K562 (cell line): ENCODE measurements around the gene N4BP2L1. TPM values are rescaled to one million over a fixed set of nuclear protein-coding genes. Genes with fewer than 3 reads are reported as not detected.

Source experiments
- CHCHD3 ChIP-seq: fragments of 250-450 bp; sonication (Bioruptor Pico); IDR thresholded peaks from 2 replicates; pipeline ENCODE4 v2.1.2; 2022; ENCODE audit warnings: mild to moderate bottlenecking
- CTBP1 ChIP-seq: fragments of 450-650 bp; IDR thresholded peaks from 2 replicates; pipeline ENCODE4 v1.6.1; 2016; ENCODE audit warnings: borderline replicate concordance
- DMBX1 ChIP-seq: fragments of 250-450 bp; sonication (Bioruptor Pico); IDR thresholded peaks from 2 replicates; pipeline ENCODE4 v1.8.0; 2022; ENCODE audit warnings: inconsistent platforms, mild to moderate bottlenecking, moderate library complexity, borderline replicate concordance
- GABPB1 ChIP-seq: sonication (generic); formaldehyde crosslinking; IDR thresholded peaks from 2 replicates; pipeline ENCODE4 v1.8.0; 2022; ENCODE audit warnings: mild to moderate bottlenecking, missing genetic modification reagents
- NFIC ChIP-seq: fragments of 450-650 bp; IDR thresholded peaks from 2 replicates; pipeline ENCODE4 v1.6.1; 2017; ENCODE audit warnings: mild to moderate bottlenecking, inconsistent platforms
- SMAD2 ChIP-seq: fragments of 150-350 bp; IDR thresholded peaks from 2 replicates; pipeline ENCODE4 v1.6.1; 2014; ENCODE audit warnings: low read depth, mild to moderate bottlenecking, low read length
- TBP ChIP-seq: optimal IDR thresholded peaks from 2 replicates; pipeline ENCODE3; 2011; ENCODE audit warnings: low read depth, low read length, improper control_type of control experiment
- YY1 ChIP-seq, 3 experiments: IDR thresholded peaks; 2 replicates each; pipeline ENCODE4 v1.6.1; 2011; ENCODE audit warnings: low read length in 2 of 3, mild to moderate bottlenecking in 2 of 3, moderate library complexity in 2 of 3, borderline replicate concordance in 1 of 3, control low read depth in 1 of 3, low read depth in 1 of 3; ENCODE audit not compliant: insufficient read depth in 3 of 3, insufficient replicate concordance in 2 of 3, control insufficient read depth in 1 of 3, insufficient read length in 1 of 3; ENCODE audit errors: extremely low read depth in 1 of 3
- ZBTB8A ChIP-seq: fragments of 450-650 bp; IDR thresholded peaks from 2 replicates; pipeline ENCODE4 v1.6.1; 2018; ENCODE audit warnings: mild to moderate bottlenecking, moderate library complexity; ENCODE audit not compliant: partially characterized antibody
- ZFX ChIP-seq: sonication (generic); formaldehyde crosslinking; IDR thresholded peaks from 2 replicates; pipeline ENCODE4 v1.8.0; 2022; ENCODE audit warnings: mild to moderate bottlenecking, missing genetic modification reagents, moderate library complexity
- ZNF830 ChIP-seq: fragments of 250-450 bp; sonication (Bioruptor Pico); IDR thresholded peaks from 2 replicates; pipeline ENCODE4 v1.5.0; 2021; ENCODE audit warnings: mild to moderate bottlenecking
- polyA plus RNA-seq, 8 experiments: library from polyadenylated mRNA; depleted of rRNA in 4 of 8; stranded (reverse) in 5 of 8; unstranded in 3 of 8; fragments of >200 nt; fragmentation: Nextera tagmentation in 2 of 8; fragmentation: Illumina TruSeq in 1 of 8; extraction: Ambion mirVana in 2 of 8; extraction: Trizol in 1 of 8; gene quantifications; 2 replicates each; pipeline versions ENCODE4 v1.2.1 to v1.2.3, GENCODE V29; 2011 to 2014; ENCODE audit warnings: inconsistent platforms in 1 of 8, missing spikeins in 1 of 8
- total RNA-seq, 7 experiments: library from RNA; depleted of rRNA in 6 of 7; stranded (reverse); fragments of >200 nt in 6 of 7; fragmentation: Illumina TruSeq in 2 of 7; extraction: Trizol in 2 of 7; gene quantifications; 2 replicates each; pipeline versions ENCODE4 v1.2.1 to v1.2.3, GENCODE V29; 2011 to 2021; ENCODE audit warnings: low replicate concordance in 1 of 7
- TF ChIP-seq, protein P1 (sequence below): sonication (generic); formaldehyde crosslinking; IDR thresholded peaks from 2 replicates; pipeline ENCODE4 v1.8.0; 2022; ENCODE audit warnings: mild to moderate bottlenecking, missing genetic modification reagents
- TF ChIP-seq, protein P2 (sequence below): fragments of 250-450 bp; sonication (Bioruptor Pico); IDR thresholded peaks from 2 replicates; pipeline ENCODE4 v1.4.0; 2020
- TF ChIP-seq, protein P3 (sequence below): sonication (generic); formaldehyde crosslinking; IDR thresholded peaks from 2 replicates; pipeline ENCODE4 v1.8.0; 2022; ENCODE audit warnings: missing genetic modification reagents, mild to moderate bottlenecking, borderline replicate concordance
- TF ChIP-seq, protein P4 (sequence below): fragments of 450-650 bp; IDR thresholded peaks from 2 replicates; pipeline ENCODE4 v1.6.1; 2017; ENCODE audit warnings: antibody characterized with exemption, mild to moderate bottlenecking
- TF ChIP-seq, protein P5 (sequence below): fragments of 250-450 bp; sonication (Bioruptor Pico); IDR thresholded peaks from 2 replicates; pipeline ENCODE4 v1.5.0; 2021

Gene N4BP2L1
- total and polyA plus RNA-seq, 9 of the 15 experiments (the other 6 are each of a cell fraction or from before 2014, with no cell fraction given), result 0.06 to 0.33 (median 0.15) TPM; not detected in 1

DNA sequence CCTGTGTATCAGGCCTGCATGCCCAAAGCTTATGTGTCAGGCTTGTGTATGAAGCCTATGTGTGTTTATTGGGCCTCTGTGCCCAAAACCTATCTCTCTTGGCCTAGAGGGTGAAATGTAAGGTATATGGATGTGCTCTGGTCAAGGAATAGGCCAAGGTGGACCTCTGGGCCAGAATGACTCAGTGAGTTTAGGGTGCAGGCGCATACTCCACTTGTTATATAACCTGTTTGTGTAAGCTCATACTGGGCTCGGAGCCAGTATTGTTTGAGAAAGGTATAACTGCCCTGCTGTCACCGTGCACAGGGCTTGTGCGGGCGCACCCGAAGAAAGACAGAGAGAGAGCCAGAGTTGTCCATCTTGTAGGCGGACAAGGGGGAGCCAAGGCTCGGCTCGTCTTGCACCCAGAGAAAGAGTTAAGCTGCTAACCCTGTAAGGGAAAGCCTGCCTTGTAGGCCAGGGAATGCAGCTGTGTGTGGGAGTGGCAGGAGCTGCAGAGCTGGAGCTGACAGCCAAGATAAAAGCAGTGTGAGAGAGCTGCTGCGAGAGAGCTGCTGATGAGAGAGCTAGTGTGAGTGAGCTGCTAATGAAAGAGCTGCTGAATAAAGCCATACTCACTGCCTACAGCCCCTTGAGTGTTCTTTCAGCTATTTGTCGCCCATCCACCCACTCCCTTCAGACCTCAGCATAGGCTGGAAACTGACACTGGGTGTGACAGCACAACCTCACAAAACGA is 43.4 kb upstream of the N4BP2L1 start (continued):
- TF ChIP-seq, protein P1, sequence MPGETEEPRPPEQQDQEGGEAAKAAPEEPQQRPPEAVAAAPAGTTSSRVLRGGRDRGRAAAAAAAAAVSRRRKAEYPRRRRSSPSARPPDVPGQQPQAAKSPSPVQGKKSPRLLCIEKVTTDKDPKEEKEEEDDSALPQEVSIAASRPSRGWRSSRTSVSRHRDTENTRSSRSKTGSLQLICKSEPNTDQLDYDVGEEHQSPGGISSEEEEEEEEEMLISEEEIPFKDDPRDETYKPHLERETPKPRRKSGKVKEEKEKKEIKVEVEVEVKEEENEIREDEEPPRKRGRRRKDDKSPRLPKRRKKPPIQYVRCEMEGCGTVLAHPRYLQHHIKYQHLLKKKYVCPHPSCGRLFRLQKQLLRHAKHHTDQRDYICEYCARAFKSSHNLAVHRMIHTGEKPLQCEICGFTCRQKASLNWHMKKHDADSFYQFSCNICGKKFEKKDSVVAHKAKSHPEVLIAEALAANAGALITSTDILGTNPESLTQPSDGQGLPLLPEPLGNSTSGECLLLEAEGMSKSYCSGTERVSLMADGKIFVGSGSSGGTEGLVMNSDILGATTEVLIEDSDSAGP (CRISPR knock-in tag), result no peak
- TF ChIP-seq CTBP1 (peak; percentile 55; the same call in 1 of the 2 replicates), ZFX (CRISPR knock-in tag) (peak; percentile 44), ZBTB8A (no peak), SMAD2 (no peak), ZNF830 (CRISPR knock-in tag) (no peak), TBP (peak; percentile 11), CHCHD3 (CRISPR knock-in tag) (no peak), DMBX1 (no peak), YY1 (IDR thresholded peaks at IDR 0.05; ENCODE audit: borderline replicate concordance in 1 of 3, control insufficient read depth in 1 of 3, extremely low read depth in 1 of 3, insufficient read depth in 3 of 3, insufficient read length in 1 of 3, insufficient replicate concordance in 2 of 3, low read depth in 1 of 3, low read length in 2 of 3) (no peak), NFIC (peak; percentile 79), GABPB1 (CRISPR knock-in tag) (no peak)
- TF ChIP-seq, protein P2, sequence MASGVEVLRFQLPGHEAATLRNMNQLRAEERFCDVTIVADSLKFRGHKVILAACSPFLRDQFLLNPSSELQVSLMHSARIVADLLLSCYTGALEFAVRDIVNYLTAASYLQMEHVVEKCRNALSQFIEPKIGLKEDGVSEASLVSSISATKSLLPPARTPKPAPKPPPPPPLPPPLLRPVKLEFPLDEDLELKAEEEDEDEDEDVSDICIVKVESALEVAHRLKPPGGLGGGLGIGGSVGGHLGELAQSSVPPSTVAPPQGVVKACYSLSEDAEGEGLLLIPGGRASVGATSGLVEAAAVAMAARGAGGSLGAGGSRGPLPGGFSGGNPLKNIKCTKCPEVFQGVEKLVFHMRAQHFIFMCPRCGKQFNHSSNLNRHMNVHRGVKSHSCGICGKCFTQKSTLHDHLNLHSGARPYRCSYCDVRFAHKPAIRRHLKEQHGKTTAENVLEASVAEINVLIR, result no peak
- TF ChIP-seq, protein P3, sequence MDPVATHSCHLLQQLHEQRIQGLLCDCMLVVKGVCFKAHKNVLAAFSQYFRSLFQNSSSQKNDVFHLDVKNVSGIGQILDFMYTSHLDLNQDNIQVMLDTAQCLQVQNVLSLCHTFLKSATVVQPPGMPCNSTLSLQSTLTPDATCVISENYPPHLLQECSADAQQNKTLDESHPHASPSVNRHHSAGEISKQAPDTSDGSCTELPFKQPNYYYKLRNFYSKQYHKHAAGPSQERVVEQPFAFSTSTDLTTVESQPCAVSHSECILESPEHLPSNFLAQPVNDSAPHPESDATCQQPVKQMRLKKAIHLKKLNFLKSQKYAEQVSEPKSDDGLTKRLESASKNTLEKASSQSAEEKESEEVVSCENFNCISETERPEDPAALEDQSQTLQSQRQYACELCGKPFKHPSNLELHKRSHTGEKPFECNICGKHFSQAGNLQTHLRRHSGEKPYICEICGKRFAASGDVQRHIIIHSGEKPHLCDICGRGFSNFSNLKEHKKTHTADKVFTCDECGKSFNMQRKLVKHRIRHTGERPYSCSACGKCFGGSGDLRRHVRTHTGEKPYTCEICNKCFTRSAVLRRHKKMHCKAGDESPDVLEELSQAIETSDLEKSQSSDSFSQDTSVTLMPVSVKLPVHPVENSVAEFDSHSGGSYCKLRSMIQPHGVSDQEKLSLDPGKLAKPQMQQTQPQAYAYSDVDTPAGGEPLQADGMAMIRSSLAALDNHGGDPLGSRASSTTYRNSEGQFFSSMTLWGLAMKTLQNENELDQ (CRISPR knock-in tag), result no peak
- TF ChIP-seq, protein P4, sequence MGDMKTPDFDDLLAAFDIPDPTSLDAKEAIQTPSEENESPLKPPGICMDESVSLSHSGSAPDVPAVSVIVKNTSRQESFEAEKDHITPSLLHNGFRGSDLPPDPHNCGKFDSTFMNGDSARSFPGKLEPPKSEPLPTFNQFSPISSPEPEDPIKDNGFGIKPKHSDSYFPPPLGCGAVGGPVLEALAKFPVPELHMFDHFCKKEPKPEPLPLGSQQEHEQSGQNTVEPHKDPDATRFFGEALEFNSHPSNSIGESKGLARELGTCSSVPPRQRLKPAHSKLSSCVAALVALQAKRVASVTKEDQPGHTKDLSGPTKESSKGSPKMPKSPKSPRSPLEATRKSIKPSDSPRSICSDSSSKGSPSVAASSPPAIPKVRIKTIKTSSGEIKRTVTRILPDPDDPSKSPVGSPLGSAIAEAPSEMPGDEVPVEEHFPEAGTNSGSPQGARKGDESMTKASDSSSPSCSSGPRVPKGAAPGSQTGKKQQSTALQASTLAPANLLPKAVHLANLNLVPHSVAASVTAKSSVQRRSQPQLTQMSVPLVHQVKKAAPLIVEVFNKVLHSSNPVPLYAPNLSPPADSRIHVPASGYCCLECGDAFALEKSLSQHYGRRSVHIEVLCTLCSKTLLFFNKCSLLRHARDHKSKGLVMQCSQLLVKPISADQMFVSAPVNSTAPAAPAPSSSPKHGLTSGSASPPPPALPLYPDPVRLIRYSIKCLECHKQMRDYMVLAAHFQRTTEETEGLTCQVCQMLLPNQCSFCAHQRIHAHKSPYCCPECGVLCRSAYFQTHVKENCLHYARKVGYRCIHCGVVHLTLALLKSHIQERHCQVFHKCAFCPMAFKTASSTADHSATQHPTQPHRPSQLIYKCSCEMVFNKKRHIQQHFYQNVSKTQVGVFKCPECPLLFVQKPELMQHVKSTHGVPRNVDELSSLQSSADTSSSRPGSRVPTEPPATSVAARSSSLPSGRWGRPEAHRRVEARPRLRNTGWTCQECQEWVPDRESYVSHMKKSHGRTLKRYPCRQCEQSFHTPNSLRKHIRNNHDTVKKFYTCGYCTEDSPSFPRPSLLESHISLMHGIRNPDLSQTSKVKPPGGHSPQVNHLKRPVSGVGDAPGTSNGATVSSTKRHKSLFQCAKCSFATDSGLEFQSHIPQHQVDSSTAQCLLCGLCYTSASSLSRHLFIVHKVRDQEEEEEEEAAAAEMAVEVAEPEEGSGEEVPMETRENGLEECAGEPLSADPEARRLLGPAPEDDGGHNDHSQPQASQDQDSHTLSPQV, result peak; percentile 18; the same call in 1 of the 2 replicates
- TF ChIP-seq, protein P5, sequence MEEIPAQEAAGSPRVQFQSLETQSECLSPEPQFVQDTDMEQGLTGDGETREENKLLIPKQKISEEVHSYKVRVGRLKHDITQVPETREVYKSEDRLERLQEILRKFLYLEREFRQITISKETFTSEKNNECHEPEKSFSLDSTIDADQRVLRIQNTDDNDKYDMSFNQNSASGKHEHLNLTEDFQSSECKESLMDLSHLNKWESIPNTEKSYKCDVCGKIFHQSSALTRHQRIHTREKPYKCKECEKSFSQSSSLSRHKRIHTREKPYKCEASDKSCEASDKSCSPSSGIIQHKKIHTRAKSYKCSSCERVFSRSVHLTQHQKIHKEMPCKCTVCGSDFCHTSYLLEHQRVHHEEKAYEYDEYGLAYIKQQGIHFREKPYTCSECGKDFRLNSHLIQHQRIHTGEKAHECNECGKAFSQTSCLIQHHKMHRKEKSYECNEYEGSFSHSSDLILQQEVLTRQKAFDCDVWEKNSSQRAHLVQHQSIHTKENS (CRISPR knock-in tag), result no peak
